DMS 273 (cell line): ENCODE data around the gene TP53BP1.
A peak's percentile ranks its signal among the peaks of the same experiment; 100 is the strongest.

Experiments used
- DNase-seq: peaks from one replicate; lab custom pipeline; 2025; ENCODE audit not compliant: unreplicated experiment; lab: John Stamatoyannopoulos, UW

Gene TP53BP1

DNA sequence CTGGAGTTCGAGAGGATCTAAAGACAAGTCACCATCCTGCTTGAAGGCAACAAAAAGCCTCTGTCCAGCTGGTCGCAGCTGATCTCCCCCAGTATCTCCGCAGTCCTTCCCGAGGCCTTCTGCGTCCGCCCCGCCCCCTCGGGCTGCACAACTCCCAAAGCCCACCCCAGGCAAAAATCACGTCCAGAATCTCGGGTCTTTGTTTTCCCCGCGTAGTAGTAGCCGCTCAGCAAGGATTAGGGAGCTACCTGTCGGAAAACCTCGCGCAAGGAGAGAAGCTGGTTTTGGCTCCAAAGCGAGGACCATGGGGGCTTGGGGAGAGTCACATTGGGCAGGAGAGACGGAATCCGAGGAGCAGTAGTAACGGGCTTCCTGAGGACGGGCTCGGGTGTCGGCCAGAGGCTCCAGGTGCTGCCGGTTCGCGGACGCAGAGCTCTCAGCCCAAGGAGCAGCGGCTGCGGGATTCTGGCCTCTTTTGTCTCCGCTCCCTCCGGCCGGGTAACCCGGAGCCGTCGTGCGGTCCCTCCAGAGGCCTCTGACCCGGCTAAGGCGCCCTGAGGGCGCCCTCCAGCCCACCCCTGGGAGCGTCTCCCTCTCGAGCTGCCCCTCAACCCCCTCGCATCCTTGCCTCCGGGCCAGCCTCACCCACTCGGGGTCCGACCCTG, 122.5 kb downstream of the TP53BP1 start:
- peak; percentile 54 for DNase-seq

- peak; percentile 11 for DNase-seq
These were observed 131.5 kb downstream of the TP53BP1 start for GRCh38 chr15:43361313-43361903.

DNA sequence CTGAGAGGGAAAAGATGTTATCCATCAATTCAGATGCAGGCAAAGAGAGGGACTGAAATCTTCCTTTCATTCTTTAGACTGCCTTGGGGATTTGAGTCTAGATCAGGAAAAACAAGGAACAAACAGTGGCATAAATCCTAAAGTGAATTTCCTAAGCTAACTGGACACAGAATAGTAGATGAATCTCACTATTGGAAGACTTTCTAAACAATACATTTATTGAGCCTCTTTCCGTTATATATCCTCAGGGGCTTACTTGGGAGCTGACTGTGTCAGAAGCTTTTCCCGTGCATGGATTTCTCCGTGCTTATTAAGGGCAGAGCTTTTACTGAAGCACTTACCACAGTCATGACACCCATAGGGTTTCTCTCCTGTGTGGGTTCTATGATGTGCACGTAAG, 132.1 kb downstream of the TP53BP1 start:
- no peak for DNase-seq
